Measurements from ENCODE around the gene ABLIM2.

ABLIM2 gene

DNA sequence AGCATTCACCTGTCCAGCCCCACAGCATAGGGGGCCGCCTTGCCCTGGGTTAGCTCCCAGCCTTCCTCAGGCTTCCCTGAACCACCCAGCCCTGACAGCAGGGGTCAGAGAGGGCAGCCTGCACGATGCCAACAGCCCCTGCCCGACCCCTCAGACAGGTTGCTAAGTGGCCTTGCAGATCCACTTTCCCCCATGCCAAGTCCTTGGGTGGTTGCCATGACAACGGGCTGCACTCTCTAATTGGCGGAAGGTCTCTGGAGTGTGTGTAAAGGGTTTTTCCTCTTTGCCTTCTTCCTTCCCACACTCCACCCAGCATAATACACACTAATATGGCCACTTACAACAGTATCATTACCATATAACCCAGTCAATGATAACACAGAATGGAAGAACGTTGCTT lies 119.3 kb downstream of the ABLIM2 start:
- DNase-seq: no peak

DNA sequence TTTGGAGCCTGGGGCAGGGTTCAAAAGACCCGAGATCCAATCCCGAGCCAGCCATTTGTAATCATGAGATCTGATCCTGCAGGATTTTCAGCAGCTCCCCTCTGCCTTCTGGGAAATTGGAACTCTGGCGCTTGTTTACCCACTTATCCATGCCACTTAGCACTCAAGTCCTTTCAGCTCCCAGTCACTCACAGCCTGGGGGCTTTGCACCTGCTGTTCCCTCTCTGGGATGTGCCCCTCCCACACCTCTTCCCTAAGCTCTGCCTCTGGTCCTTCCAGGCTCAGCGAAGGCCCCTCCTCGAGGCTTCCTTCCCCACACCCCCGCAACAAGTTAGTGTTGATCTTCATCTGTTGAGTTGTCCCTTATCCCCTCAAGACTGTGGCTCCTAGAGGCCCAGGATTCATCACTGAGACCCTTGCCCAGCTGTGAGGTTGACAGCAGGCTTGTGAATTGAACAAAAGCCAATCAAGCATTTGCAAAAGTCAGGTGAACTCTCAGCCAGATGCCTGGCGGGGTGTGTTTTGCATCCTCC lies 119.8 kb downstream of the ABLIM2 start:
- DNase-seq: no peak

DNA sequence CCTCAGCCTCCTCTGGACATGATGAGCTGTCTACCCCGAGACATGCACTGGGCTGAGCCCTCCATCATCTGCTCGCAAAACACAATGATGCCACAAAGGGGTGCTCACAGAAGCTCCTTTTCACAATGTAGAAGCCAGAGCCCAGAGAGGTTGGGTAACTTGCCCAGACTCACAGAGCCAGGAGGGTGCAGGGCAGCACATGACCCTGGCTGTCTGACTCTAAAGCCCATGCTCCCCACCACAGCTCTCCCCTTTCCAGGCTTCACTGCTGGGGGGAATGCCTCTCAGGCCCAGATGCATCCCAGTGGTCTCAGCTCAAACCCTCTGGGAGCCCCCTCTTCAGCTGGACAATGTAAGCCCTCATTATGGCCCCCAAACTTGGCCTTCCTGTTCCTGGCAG lies 120.5 kb downstream of the ABLIM2 start:
- no peak for DNase-seq

DNA sequence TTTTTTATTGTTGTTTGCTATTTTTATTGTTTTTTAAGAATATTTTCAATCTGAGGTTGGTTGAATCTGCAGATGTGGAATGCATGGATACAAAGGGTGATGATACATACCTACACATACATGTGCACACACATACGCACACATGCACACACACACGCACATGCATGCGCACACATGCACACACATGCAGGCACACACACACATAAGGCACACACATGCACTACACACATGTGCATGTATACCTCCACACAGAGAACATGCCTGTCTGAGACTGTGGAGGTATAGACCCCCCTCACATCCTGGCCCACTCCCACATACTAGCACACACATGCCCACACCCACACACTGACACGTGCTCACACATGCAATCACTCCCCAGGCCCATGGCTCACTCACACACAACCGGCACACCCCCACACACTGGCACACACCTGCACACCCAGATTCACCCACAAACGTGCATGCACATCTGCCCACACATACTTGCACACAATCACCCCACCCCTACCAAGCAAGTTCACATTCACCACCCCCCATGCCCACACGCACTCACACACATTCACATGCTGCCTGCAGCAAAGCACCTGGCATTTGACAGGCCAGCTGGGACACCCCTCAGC lies 121.4 kb downstream of the ABLIM2 start:
- DNase-seq: no peak

DNA sequence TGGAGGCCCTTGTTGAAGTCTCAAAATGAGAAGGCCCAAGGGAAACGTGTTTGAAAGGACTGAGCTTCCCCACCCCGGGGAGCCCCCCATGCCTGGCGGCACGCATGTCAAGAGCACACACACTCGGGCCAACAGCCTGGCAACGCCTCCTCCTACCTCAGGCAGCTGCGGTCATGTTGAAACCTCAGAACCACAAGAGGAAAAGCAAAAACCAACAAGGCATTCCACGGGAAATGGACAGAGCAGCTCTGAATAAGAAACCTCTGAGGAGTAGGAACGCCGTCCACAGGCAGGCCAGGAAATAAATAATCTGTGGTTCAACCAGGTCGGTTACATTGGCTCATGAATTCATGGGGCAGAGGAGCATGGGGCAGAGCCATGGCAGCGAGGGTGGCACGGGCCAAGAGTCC lies 123.2 kb downstream of the ABLIM2 start:
- DNase-seq: no peak

DNA sequence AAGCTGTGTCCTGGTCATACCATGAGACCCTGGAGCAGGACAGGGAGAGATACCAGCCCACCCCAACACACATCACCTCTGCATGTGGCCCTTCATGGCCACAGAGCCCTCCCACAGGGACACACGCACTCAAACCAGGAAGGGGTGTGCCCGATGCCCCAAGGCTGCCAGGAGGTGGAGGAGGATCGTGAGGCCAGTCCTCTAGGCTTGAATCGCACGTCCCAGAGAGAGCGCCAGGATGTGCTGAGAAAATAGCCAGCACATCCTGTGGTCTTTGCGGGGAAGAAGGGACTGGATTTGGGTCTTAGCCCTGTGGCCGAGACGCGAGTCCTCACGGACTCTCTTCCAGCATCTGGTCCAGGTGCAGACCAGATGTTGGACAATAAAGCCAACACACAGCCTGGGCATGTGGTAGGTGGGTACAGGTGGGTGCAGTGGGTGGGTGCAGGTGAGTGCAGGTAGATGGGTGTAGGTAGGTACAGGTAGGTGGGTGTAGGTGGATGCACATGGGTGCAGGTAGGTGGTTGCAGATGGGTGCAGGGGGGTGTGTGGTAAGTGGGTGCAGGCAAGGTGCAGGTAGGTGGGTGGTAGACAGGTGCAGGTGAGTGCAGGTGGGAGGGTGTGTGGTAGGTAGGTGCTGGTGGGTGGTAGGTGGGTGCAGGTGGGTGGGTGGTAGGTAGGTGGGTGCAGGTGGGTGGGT lies 124.6 kb downstream of the ABLIM2 start:
- no peak for DNase-seq

DNA sequence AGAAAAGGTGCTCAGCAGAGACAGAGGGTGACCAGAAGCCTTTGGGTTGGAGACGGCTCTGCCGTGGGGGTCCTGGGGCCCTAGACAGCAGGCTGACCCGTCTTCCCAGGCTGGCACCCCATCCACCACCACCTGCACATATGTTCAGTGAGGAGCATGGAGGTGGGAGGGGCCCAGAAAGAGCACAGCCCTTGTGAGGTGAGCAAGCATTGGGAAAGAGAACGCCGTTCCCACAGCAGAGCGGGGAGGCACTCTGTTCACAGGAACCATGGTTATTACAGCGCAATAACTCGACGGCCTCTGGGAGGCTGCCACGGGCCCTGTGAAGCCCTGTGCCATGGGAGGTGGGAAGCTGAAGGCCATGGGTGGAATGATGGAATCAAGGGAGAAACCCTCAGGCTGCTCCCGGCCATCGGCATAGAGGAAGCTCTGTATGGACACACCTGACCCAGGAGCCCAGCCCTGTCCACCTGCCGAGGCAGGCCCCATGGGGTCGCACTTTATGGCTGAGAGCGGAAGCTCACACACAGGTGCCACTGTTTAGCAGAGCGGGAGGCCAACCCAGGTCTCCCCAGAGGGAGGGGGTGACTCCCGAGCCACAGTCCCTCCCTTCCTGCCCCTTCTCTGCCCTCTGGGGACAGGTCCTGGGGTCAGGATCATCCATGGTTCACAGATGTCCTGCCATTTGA lies 125.4 kb downstream of the ABLIM2 start:
- no peak for DNase-seq

DNA sequence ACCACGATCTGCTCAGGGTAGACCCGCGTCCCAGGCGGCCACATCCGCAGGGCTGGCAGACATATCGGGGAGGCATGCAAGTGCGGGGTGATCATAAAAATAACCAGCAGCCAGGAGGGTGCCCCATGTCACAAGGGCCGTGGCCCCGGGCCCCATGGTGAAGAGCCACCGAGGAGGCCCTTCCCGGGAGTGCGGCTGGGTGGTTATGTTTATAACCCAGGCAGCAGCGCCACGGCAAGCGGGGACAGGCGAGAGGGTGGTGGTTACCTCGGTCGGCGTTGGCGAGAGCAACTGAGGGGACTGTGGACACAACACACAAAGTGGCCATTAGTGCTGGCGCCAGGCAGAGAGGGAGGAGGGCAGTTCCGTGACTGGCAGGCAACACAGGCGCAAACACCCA lies 126.2 kb downstream of the ABLIM2 start:
- no peak for DNase-seq

DNA sequence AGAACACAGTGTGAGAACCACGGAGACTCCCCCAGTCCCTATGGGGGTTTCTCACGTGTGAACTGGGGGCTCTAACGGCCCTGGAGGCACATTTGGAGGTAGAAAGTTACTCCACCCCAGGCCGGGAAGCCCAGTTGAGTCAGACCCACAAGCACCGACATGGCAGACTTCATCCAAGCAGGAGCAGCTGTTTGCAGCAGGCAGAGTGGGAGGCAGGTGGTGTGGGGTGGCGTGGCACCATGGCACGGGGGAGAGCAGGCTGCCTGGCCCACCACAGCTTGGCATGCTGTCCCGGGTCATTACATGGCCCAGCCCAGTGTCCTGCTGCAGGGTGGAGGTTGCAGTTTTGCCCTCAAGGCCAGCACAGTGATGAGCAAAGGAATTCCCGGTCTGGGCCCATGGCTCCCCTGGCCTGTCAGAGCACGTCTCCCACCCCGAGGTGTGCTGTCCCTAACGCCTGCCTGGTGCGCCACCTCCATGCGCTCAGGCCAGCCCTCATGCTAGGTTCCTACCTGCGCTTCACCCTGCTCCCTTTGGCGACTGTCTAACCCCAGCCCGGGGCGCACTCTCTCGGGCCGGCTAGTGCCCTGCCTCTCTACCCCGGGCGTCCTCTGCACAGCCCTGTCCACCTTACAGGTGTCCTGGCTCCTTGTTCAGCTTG lies 128.4 kb downstream of the ABLIM2 start:
- DNase-seq: no peak

DNA sequence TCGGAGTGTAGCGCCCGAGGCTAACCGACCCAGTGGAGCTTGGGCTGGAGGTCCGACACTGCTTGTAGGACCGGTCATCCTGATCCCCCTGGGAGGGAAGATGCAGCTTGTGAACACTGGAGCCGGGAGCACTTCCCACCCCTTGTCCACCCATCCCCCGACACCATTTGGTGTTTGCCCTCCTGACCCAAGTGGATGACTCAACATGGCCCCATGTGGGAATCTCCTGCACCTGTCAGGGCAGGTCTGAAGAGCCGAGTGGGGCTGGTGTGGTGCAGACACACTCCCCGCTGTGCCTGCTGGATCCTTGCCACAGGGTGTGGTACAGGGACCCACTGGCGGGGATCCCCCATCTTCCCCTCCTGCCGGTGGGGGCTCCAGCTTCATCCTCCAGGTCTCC lies 128.9 kb downstream of the ABLIM2 start:
- DNase-seq: no peak

DNA sequence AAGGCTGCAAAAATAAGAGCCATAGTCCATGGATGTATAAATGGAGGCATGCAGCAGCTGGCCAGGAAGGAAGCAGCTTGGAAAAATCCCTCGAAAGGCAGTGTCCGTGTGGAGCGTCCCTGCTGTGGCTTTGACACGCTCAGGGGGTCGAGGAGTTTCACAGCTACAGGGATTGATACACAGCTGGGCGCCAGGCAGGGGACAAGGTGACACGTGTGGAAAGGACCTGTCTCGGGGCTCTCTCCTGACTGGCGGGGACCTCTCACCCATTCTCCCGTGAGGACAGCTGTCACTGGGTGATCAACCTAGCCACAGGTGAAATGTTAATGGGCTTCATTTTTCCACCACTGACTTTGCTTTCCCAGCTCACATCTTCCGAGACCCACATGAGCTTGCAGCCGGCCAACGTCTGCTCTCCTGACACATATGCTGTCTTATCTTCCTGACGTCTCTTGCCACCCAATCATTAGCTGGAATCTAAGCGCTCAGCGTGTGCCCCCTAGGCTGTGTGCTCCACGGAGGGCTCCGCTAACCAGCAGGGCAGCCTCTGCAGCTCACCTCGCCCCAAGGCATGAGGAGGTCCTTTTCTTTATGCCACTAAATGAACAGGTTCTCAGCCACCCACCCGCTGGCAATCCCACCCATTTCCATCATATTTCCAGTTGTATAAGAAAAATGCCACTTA lies 129.6 kb downstream of the ABLIM2 start:
- no peak for DNase-seq

DNA sequence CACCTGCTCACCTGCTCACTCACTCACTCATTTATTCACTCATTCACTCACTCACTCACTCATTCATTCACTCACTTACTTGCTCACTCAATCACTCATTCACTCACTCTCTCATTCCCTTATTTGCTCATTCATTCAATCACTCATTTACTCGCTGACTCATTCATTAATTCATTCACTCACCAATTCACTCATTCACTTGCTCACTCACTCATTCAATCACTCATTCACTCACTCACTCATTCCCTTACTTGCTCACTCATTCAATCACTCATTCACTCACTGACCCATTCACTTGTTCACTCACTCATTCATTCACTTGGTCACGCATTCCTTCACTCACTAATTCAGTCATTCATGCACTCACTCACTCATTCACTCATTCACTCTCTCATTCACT lies 130.2 kb downstream of the ABLIM2 start:
- DNase-seq: no peak

DNA sequence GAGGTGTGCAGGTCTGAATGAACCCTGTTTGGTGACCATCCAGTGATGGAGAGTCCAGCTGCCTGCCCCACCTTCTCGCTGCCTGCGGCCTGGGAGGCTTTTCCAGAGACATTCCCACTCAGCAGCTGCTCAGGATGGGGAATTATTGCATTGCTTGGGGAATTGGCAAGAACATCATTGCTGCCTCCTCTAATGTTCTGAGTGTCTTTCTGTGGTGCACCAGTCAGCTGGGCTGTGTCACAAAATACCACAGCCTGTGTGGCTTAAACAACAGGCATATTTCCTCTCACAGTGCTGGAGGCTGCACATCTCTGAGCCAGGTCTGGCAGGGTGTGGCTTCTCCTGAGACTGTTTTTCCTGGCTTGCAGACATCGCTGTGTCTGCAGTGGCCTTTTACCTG lies 132.2 kb downstream of the ABLIM2 start:
- no peak for DNase-seq

DNA sequence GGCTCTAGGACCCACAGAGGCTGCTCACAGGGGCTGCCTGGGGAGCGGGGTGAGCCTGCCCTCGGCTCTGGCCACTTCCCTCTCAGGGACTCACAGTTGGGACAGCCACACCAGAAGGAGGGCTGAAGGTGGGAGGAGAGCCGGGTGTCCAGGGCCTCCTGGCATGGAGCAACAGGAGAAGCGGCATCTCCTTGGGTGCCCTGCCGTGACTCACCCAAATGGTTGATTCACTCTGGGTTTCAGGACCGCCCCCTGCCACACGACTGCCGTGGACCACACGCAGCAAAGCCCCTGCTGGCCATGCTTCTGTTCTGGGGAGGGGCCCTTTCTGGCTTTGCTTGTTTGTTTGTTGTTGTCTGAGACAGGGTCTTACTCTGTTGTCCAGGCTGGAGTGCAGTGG lies 132.9 kb downstream of the ABLIM2 start:
- DNase-seq: no peak

DNA sequence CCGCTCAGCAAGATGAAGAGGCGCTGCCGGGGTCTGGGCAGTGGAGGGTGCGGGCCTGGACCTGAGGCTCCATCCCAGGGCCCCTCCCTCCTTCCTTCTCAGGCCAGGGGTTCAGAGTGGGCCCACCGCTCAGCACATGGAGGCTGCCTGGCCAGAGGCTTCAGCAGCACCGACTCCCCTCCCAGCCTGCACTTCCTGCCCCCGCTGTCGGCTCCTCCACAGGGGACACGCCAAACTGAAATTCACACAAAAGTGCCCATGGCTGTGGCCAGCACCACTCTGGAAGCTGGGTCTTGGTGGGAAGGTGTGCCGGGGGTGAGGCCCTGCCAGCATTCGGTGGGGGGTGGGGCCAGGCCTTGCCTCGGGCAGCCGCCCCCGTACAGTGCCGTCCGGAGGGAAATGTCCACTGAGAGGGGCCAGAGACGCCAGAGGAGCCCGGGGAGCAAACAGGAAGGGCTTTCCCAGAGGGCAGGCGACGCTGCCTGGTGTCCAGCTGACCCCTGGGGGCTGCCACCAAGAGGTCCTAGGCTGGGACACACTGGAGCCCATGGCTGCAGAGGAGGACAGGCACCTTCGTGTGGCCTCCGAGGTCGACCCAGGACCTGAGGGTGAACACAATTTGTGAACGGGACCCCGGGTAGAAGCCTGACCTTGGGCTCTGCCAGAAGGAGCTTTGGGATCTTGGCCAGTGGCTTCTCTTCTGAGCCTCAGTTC lies 134.4 kb downstream of the ABLIM2 start:
- DNase-seq: no peak

DNA sequence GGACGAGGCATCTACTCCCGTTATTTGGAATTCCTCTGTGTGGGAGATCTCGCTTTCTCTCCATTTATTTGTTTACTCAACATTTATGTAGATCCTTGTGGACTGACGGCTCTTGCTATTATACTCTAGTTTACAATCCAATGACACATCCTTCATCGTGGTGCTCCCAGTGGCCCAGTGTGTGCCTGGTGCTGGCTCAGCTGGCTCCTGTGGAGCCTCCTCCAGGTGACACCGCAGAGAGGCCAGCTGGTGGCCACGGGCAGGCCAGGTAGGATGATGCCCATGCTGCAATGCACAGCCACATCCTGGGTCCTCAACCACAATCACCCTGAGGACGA lies 134.9 kb downstream of the ABLIM2 start:
- no peak for DNase-seq

DNA sequence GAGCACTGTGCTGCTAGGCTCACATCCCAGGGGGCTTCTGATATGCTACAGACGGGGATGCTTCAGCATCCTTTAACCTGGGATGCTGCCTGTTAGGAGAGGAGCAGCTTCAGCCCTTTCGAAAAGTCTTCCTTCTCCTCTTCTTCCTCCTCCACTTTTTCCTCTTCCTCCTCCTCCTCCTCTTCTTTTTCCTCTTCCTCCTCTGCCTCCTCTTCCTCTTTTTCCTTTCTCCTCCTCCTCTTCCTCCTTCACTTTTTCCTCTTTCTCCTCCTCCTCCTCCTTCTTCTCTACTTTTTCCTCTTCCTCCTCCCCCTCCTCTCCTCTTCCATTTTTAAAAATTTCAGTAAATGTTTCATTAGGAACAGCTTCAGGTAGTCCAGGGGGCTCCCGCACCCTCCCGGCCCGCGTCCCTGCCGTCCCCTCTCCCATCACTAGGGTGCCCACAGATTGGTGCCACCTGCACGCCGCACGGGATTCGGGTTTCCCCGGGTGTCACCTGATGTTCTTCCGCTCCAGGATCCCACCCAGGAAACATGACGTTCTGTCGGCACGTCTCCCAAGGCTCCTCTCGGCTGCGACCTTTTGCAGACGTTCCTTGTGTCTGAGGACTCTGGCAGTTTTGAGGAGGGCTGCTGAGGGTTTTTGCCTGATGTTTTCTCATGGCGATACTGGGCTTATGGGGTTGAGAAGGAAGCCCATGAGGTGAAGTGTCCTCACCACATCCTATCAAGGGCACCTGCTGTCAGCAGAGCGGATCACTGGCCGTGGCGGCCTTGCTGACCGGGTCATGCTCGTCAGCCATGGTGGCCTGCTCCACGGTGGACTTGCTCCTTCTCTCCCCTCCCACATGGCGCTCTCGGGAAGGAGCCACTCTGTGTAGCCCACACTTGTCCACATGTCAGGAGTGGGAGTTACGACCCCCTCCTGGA lies 135.6 kb downstream of the ABLIM2 start:
- no peak for DNase-seq

DNA sequence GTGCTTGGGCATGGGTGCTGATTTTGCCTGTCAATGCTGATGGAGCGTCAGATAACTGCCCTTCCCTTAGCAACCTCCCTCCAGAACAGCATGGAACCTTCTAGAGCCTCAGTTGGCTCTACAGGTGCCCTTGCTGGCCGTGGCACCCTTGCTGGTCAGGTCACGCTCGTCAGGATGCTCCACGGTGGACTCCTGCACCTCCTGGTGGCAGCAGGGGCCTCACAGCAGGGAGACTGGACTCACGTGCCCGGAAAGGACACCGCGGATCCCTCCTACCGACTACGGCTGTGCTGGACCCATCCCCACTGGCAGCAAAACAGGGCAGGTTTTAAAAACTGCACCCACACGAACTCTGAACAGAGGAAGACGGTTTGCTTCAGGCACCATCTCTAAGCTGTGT lies 136.8 kb downstream of the ABLIM2 start:
- DNase-seq: no peak

DNA sequence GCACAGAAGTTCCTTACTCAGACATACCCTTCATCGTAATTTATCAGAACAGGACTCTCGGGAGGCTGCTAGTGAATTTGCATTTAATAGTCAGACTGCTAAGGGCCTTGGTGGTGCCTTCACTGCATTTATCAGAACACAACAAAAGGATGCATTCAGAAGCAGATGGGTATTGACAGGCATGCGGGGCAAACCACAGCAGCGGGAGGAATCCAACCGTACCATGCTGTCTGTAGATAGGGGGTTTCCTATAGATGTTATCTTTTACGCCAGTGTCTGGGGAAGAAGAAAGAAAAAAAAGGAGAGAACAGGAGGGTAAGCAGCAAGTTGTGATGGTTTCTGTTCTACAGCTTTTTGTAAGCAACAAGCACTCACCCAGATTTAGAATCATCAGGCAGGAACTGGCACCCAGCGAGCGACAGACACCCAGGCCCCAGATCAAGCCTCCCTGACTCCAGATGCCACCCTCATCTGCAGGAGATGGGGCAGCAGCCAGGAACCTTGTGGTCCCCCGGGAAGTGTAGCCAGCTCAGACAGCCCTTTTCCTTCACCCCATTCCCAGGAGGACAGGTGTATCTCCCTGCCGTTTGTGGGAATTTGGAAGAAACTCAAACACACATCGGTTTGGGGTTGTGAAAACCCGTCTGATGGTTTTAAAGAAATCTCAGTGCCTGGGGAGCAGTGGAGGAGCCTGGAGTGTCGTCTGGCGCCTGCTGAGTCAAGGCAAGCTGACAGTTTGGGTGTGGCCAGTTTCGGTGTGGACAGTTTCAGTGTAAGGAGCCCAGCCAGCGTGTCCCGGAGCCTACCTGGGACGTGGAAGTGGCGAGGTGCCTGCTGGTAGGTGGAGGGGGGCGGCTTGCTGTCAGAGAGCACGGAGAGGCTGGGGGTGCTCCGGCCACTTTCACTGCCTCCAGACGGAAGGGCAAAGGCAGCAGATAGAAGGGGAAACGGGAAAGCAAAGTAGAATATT lies 138.9 kb downstream of the ABLIM2 start:
- no peak for DNase-seq

DNA sequence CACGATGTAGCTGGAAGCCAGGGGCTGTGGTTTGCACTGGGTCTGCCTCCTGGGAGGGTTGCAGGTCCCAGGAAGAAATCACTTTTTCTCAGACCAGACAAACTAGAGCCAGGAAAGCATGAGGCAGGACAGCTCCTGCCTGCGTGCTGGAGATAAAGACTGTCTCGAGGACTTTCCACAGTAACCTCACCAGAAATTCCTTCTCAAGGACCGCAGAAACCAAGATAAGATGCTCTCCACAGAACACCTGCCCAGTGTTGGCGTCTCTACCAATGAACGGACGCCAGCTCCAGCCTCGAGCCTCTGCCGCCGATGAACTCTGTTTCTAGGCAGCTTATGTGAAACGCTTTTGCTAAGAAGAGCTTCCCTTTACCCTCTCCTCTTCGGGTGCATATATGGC lies 142.1 kb downstream of the ABLIM2 start:
- no peak for DNase-seq

Data from DMS 273 treated with DMSO at 0.1 percent for 48 hours (cell line).